ENCODE results near the gene BCAS3. TPM values are rescaled to one million over a fixed set of nuclear protein-coding genes. Genes with fewer than 3 reads are reported as not detected.
"Not testable (repeated sequence)": the region's sequence is repeated elsewhere in the genome, so short reads cannot be mapped to it uniquely, and the experiment has no call there.

BCAS3 gene
- total and polyA plus RNA-seq, 10 donors: 3.7 to 56.0 (median 42.3) TPM

DNA sequence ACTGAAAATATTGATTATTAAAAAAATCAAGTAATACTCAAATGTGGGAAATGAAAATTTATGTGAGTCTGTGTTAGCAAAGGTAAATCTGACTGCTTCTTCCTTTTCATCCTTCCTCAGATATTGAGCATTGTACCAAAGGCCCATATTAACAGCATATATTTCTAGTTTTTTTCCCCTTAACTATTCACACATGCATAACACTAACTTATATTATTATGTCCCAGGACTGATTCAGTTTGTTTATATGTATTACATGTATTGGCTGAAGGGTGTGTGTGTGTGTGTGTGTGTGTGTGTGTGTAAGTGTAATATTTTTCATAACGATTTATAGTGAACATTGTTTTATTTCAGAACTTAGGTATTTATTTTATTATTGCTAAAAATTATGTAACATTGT, 74.2 kb downstream of the BCAS3 start:
- WGBS, 5 donors: 91 to 97% (median 94%) methylated on average over 1 of the region's 1 CpG

DNA sequence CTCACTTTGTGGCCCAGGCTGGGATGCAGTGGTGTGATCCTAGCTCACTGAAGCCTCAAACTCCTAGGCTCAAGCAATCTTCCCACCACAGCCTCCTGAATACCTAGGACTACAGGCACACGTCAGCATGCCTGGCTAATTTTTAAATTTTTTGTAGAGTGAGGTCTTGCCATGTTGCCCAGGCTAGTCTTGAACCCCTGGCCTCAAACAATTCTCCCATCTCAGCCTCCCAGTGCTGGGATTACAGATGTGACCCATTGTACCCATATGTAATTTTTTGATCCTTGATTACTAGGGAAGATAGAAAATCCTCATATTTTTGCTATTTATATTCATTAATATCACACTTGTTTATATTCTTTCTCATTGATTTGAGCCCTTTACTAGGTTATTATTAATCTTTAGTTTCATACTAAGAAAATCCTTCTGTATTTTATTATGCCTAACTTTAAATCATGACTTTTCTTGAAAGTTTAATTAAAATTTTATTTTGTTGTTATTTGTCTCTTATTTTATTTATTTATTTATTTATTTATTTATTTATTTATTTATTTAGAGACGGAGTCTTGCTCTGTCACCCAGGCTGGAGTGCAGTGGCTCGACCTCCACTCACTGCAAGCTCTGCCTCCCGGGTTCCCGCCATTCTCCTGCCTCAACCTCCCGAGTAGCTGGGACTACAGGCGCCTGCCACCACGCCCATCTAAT, 75.4 kb downstream of the BCAS3 start:
- H3K27ac ChIP-seq: no peak overlapping the region
- DNase-seq: no peak
- no peaks in the 10 kb centered on the region for H3K4me1 ChIP-seq
- peaks cover 0 to 17% (median 10%) of the 10 kb centered on the region in 8 donors for H3K9me3 ChIP-seq
- H3K4me3 ChIP-seq: no peak overlapping the region
- WGBS, 5 donors: 93 to 97% (median 96%) methylated on average over 8 of the region's 8 CpGs
- H3K36me3 ChIP-seq: peaks cover 0 to 7% (median 0%) of the 10 kb centered on the region in 6 donors
- intact Hi-C loops (cut with DNase I; ENCODE audit: low total_unique reads): no loop called here
- TF ChIP-seq POLR2A (IDR thresholded peaks at IDR 0.05) (no peak), POLR2AphosphoS5 (IDR thresholded peaks at IDR 0.05) (no peak), CTCF (IDR thresholded peaks at IDR 0.05 in 8 of 11, conservative IDR thresholded peaks at IDR 0.05 in 3 of 11) (no peak)
- H3K27me3 ChIP-seq (replicated peaks in 1 of 7): no peaks in the 10 kb centered on the region

More for the DNA sequence above, 74.2 kb downstream of the BCAS3 start:
- DNase-seq: no peak
- peaks cover 0 to 17% (median 10%) of the 10 kb centered on the region in 8 donors for H3K9me3 ChIP-seq
- no peak overlapping the region for H3K27ac ChIP-seq
- no peaks in the 10 kb centered on the region for H3K4me1 ChIP-seq
- H3K4me3 ChIP-seq: no peak overlapping the region
- H3K36me3 ChIP-seq: peaks cover 0 to 16% (median 0%) of the 10 kb centered on the region in 6 donors
- TF ChIP-seq CTCF (IDR thresholded peaks at IDR 0.05 in 8 of 11, conservative IDR thresholded peaks at IDR 0.05 in 3 of 11): no peak
- TF ChIP-seq POLR2AphosphoS5 (IDR thresholded peaks at IDR 0.05): no peak
- TF ChIP-seq POLR2A (IDR thresholded peaks at IDR 0.05): no peak
- no peaks in the 10 kb centered on the region for H3K27me3 ChIP-seq (replicated peaks in 1 of 7)
- intact Hi-C loops (cut with DNase I; ENCODE audit: low total_unique reads): no loop called here

GRCh38 chr17:60754057-60754604, 76.5 kb downstream of the BCAS3 start:
- intact Hi-C loops (cut with DNase I; ENCODE audit: low total_unique reads): no loop called here

DNA sequence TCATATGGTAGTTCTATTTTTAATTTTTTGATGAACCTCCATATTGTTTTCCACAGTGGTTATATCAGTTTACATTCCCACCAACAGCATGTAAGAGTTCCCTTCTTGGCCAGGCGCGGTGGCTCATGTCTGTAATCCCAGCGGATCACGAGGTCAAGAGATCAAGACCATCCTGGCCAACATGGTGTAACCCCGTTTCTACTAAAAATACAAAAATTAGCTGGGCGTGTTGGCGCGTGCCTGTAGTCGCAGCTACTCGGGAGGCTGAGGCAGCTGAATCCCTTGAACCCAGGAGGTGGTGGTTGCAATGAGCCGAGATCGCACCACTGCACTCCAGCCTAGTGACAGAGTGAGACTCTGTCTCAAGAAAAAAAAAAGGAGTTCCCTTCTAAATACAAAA, 79.1 kb downstream of the BCAS3 start:
- intact Hi-C loops (cut with DNase I; ENCODE audit: low total_unique reads); H3K27ac ChIP-seq; H3K27me3 ChIP-seq (replicated peaks in 1 of 7); H3K4me1 ChIP-seq; H3K4me3 ChIP-seq; DNase-seq: not testable (repeated sequence)
- peaks cover 0 to 20% (median 3%) of the 10 kb centered on the region in 6 donors for H3K36me3 ChIP-seq
- 79 to 90% (median 83%) methylated on average over 11 to 12 of the region's 12 CpGs for WGBS, 5 donors
- H3K9me3 ChIP-seq: peaks cover 0 to 23% (median 20%) of the 10 kb centered on the region in 8 donors

More at GRCh38 chr17:60754057-60754604, 76.5 kb downstream of the BCAS3 start:
- H3K36me3 ChIP-seq: peaks cover 0 to 7% (median 0%) of the 10 kb centered on the region in 6 donors
- H3K4me3 ChIP-seq: no peak overlapping the region
- H3K9me3 ChIP-seq: peaks cover 0 to 17% (median 10%) of the 10 kb centered on the region in 8 donors
- H3K27me3 ChIP-seq (replicated peaks in 1 of 7): no peaks in the 10 kb centered on the region
- no peaks in the 10 kb centered on the region for H3K4me1 ChIP-seq
- no peak for DNase-seq
- WGBS, 5 donors: 68 to 84% (median 70%) methylated on average over 7 to 8 of the region's 8 CpGs
- H3K27ac ChIP-seq: no peak overlapping the region
- TF ChIP-seq POLR2AphosphoS5 (IDR thresholded peaks at IDR 0.05): no peak
- no peak for TF ChIP-seq POLR2A (IDR thresholded peaks at IDR 0.05)
- TF ChIP-seq CTCF (IDR thresholded peaks at IDR 0.05 in 8 of 11, conservative IDR thresholded peaks at IDR 0.05 in 3 of 11): no peak

Data from spleen (tissue), 11 donors.